Fibroblast of lung (primary cell): Measurements from ENCODE around the gene KRTAP3-2. TPM values are rescaled to one million over a fixed set of nuclear protein-coding genes. Genes with fewer than 3 reads are reported as not detected.
"Not testable (repeated sequence)": the region's sequence is repeated elsewhere in the genome, so short reads cannot be mapped to it uniquely, and the experiment has no call there.

Experiments used
- DNase-seq, 2 donors: peaks; one replicate each; pipeline versions ENCODE4 v3.0.0 to v3.0.0-alpha.2; 2010; ENCODE audit warnings: low read depth in 2 of 2
- H2AFZ ChIP-seq: 2 replicates; pipeline ENCODE4 v1.5.1; 2012; ENCODE audit warnings: low read length, control low read depth, inconsistent platforms
- H3K27ac ChIP-seq: 2 replicates; pipeline ENCODE4 v1.5.1; 2011; ENCODE audit warnings: low read length, control low read depth; ENCODE audit not compliant: insufficient read depth
- H3K27me3 ChIP-seq: 2 replicates; pipeline ENCODE4 v1.5.1; 2011; ENCODE audit warnings: mild to moderate bottlenecking, low read length; ENCODE audit not compliant: control insufficient read depth, insufficient read depth
- H3K36me3 ChIP-seq: 2 replicates; pipeline ENCODE4 v1.5.1; 2011; ENCODE audit warnings: low read length; ENCODE audit not compliant: control insufficient read depth, insufficient read depth
- H3K4me1 ChIP-seq: 2 replicates; pipeline ENCODE4 v1.5.1; 2011; ENCODE audit warnings: low read length; ENCODE audit not compliant: control insufficient read depth, insufficient read depth; ENCODE audit errors: extremely low read depth
- H3K4me2 ChIP-seq: 2 replicates; pipeline ENCODE4 v1.5.1; 2011; ENCODE audit warnings: low read length, control low read depth; ENCODE audit not compliant: insufficient read depth; ENCODE audit errors: extremely low read depth
- H3K4me3 ChIP-seq, 4 experiments: fragments of 200-600 bp in 1 of 4; sonication (generic) in 1 of 4; replicated peaks in 1 of 4; 2 replicates each; pipeline ENCODE4 v1.5.1; 2011 to 2016; ENCODE audit warnings: low read length in 4 of 4, low read depth in 3 of 4, mild to moderate bottlenecking in 3 of 4, control low read depth in 2 of 4, inconsistent platforms in 1 of 4, mixed read lengths in 1 of 4; ENCODE audit not compliant: insufficient read depth in 1 of 4; ENCODE audit errors: control extremely low read depth in 1 of 4
- H3K79me2 ChIP-seq: 2 replicates; pipeline ENCODE4 v1.5.1; 2012; ENCODE audit warnings: mild to moderate bottlenecking, low read length, inconsistent platforms; ENCODE audit not compliant: control insufficient read depth, insufficient read depth
- H3K9ac ChIP-seq: 2 replicates; pipeline ENCODE4 v1.5.1; 2011; ENCODE audit warnings: mild to moderate bottlenecking, low read length, control low read depth; ENCODE audit not compliant: insufficient read depth
- H3K9me3 ChIP-seq: 2 replicates; pipeline ENCODE4 v1.5.1; 2012; ENCODE audit warnings: low read depth, low read length; ENCODE audit not compliant: control insufficient read depth, insufficient read depth
- H4K20me1 ChIP-seq: 2 replicates; pipeline ENCODE4 v1.5.1; 2011; ENCODE audit warnings: low read length; ENCODE audit not compliant: control insufficient read depth, insufficient read depth; ENCODE audit errors: extremely low read depth
- EZH2 ChIP-seq: IDR thresholded peaks from 2 replicates; pipeline ENCODE4 v1.5.1; 2012; ENCODE audit warnings: low read length, control low read depth, mild to moderate bottlenecking; ENCODE audit errors: missing control alignments
- polyA minus RNA-seq: library from RNA; depleted of rRNA, polyadenylated mRNA; stranded (reverse); fragments of >200 nt; gene quantifications from 2 replicates; pipeline ENCODE4 v1.2.3, GENCODE V29; 2011; ENCODE audit warnings: low replicate concordance
- polyA plus RNA-seq, 2 donors: library from polyadenylated mRNA; depleted of rRNA in 1 of 2; stranded (reverse) in 1 of 2; unstranded in 1 of 2; fragments of >200 nt; gene quantifications; 2 replicates each; pipeline ENCODE4 v1.2.1, GENCODE V29; 2011 to 2012; ENCODE audit warnings: missing spikeins in 1 of 2
- total RNA-seq: library from RNA; depleted of rRNA; stranded (reverse); fragments of >200 nt; gene quantifications from 2 replicates; pipeline ENCODE4 v1.2.1, GENCODE V29; 2014
- TF ChIP-seq, protein P1 (sequence below), 2 donors: IDR thresholded peaks in 1 of 2; conservative IDR thresholded peaks in 1 of 2; 1 replicate in 1 of 2; 2 replicates in 1 of 2; pipeline ENCODE4 v1.5.1; 2011 to 2012; ENCODE audit warnings: low read length in 2 of 2, control low read depth in 1 of 2, inconsistent platforms in 1 of 2, low read depth in 1 of 2, mild to moderate bottlenecking in 1 of 2

KRTAP3-2 gene
- total RNA-seq, result not detected in 2 replicates
- not detected in 2 replicates for polyA plus RNA-seq
- polyA plus RNA-seq (2012), result not detected in 2 replicates
- polyA minus RNA-seq, result not detected in 2 replicates

DNA sequence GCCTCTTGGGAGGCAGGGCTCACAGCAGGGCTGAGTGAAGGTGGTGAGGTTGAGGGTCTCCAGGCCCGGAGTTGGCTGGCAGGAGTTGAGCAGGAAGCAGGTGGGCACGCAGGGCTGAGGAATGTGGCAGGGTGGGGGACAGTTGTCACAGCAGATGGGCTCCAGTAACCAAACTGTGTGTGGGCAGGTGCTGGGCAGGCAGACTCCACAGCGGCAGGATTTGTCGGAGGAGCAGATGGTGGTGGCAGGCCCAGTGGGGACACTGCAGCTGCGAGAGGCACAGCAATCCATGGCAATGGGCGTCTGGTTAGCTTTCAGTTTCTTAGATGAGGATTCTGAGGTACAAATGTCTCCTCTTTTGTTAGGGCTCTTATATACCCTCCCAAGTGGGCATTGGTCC, at the start of gene KRTAP3-2:
KRTAP3-2 (minus strand) TSS at position 344 of the 400 bp plus-strand sequence; CDS start at position 291, 53 bp downstream.
- H3K27me3 ChIP-seq, H3K9ac ChIP-seq, H3K4me2 ChIP-seq, H3K79me2 ChIP-seq, H2AFZ ChIP-seq, H3K4me1 ChIP-seq, H3K9me3 ChIP-seq, H3K27ac ChIP-seq, H4K20me1 ChIP-seq, DNase-seq, H3K4me3 ChIP-seq, H3K36me3 ChIP-seq: not testable (repeated sequence)

DNA sequence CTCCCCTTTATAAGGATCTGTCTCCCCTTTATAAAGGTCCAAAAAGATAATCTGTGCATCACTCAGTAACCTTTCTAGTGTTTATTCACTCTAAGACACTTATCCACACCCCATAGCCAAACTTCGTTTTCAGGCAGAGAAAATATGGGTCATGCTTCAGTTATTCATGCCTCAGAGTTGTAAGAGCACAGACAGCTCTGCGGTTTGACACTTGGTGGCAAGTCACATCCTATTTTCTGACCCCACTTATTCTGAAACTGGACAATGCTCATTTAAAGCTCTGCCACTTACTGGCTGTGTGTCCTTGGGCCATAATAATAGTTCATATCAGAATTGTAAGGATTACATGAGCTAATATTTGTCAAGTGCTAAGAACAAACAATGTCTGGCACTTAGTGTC, 49.4 kb upstream of the KRTAP3-2 start:
- Histone ChIP-seq H3K27me3 (no peaks in the 10 kb centered on the region), H3K9me3 (no peaks in the 10 kb centered on the region), H3K4me2 (no peak overlapping the region), H3K4me1 (peaks cover 2% of the 10 kb centered on the region), H3K79me2 (no peaks in the 10 kb centered on the region), H3K36me3 (no peaks in the 10 kb centered on the region), H4K20me1 (no peaks in the 10 kb centered on the region), H3K27ac (no peak overlapping the region), H3K9ac (no peak overlapping the region), H2AFZ (no peak overlapping the region), H3K4me3 (no peak overlapping the region)
- TF ChIP-seq, protein P1, sequence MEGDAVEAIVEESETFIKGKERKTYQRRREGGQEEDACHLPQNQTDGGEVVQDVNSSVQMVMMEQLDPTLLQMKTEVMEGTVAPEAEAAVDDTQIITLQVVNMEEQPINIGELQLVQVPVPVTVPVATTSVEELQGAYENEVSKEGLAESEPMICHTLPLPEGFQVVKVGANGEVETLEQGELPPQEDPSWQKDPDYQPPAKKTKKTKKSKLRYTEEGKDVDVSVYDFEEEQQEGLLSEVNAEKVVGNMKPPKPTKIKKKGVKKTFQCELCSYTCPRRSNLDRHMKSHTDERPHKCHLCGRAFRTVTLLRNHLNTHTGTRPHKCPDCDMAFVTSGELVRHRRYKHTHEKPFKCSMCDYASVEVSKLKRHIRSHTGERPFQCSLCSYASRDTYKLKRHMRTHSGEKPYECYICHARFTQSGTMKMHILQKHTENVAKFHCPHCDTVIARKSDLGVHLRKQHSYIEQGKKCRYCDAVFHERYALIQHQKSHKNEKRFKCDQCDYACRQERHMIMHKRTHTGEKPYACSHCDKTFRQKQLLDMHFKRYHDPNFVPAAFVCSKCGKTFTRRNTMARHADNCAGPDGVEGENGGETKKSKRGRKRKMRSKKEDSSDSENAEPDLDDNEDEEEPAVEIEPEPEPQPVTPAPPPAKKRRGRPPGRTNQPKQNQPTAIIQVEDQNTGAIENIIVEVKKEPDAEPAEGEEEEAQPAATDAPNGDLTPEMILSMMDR (conservative IDR thresholded peaks at IDR 0.05 in 1 of 2, IDR thresholded peaks at IDR 0.05 in 1 of 2; ENCODE audit: low read depth in 1 of 2, low read length in 2 of 2), result no peak
- no peak for TF ChIP-seq EZH2
- peak in 1 of 2 donors; percentile 90 for DNase-seq

DNA sequence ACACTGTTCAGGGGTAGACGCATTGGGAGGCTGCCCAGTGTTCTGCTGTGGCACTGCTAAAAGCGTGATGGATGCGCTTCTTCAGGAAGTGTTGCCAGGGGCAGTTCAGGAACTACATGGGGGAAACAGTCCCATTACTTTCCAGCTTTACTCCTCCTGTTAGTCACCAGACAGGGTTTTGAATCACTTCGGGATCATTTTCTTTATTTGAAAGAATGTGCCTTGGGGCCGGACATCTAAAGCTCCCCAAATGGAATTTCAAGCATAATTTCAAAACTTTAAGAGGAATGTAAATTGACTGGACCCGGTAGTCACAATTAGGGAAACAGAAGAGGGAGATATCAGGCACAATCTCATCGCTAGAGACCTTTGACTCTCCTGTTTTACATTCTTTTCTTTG, 48.7 kb upstream of the KRTAP3-2 start:
- Histone ChIP-seq H3K4me2 (peak overlapping the region; percentile 10), H3K4me3 (no peak overlapping the region), H2AFZ (no peak overlapping the region), H3K9me3 (no peaks in the 10 kb centered on the region), H4K20me1 (no peaks in the 10 kb centered on the region), H3K27ac (peak overlapping the region; percentile 43), H3K9ac (no peak overlapping the region), H3K79me2 (no peaks in the 10 kb centered on the region), H3K4me1 (peaks cover 2% of the 10 kb centered on the region), H3K36me3 (no peaks in the 10 kb centered on the region), H3K27me3 (no peaks in the 10 kb centered on the region)
- peak in 1 of 2 donors; percentile 78 for DNase-seq
- TF ChIP-seq, protein P1 (conservative IDR thresholded peaks at IDR 0.05 in 1 of 2, IDR thresholded peaks at IDR 0.05 in 1 of 2; ENCODE audit: low read depth in 1 of 2, low read length in 2 of 2), result no peak
- no peak for TF ChIP-seq EZH2

DNA sequence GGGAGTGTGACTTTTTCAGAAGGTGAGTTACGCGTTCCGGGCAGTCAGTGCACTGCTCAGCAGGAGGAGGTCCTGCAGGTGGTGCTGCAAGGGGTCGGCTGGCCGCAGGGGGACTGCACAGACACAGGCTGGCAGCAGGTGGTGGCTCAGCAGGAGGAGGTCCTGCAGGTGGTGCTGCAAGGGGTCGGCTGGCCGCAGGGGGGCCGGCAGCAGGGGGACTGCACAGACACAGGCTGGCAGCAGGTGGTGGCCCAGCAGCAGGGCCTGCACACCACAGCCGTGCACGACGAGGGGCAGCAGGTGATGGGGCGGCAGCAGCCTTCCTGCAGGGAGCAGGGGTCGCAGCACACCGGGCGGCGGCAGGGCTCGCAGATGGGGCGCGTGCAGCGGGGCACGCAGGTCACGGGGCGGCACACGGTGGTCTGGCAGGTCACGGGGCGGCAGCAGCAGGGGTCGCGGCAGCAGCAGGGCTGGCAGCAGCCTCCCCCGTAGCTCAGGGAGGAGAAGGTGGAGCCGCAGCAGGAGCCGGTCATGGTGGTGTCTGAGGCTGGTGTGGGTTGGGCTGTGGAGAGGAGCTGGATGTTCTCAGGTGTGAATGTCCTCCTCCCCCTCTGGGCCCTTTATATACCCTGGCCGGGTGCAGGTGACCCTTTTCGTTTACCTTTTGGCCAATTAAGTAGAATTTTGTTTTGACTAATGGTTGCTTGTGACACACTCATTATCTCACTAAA, 47.2 kb upstream of the KRTAP3-2 start, which contains the start of gene KRTAP2-1:
KRTAP2-1 (minus strand) TSS at position 582 of the 731 bp plus-strand sequence; CDS start at position 533, 49 bp downstream.
- H3K79me2 ChIP-seq, DNase-seq, H4K20me1 ChIP-seq, H2AFZ ChIP-seq, H3K27me3 ChIP-seq, H3K9ac ChIP-seq, H3K36me3 ChIP-seq, H3K4me2 ChIP-seq, H3K4me1 ChIP-seq, H3K27ac ChIP-seq, H3K4me3 ChIP-seq, H3K9me3 ChIP-seq: not testable (repeated sequence)
